ENCODE results near the gene PEG3. TPM values are rescaled to one million over a fixed set of nuclear protein-coding genes. Genes with fewer than 3 reads are reported as not detected.

PEG3 gene
- total RNA-seq, 1 experiment from 2014 or later: 353 TPM

- H3K4me1 ChIP-seq (ENCODE audit: insufficient read depth, low read length, poor library complexity, severe bottlenecking): no peaks in the 10 kb centered on the region
- intact Hi-C loops (cut with micrococcal nuclease; ENCODE audit: unreplicated experiment): no loop called here
- TF ChIP-seq, protein P1, sequence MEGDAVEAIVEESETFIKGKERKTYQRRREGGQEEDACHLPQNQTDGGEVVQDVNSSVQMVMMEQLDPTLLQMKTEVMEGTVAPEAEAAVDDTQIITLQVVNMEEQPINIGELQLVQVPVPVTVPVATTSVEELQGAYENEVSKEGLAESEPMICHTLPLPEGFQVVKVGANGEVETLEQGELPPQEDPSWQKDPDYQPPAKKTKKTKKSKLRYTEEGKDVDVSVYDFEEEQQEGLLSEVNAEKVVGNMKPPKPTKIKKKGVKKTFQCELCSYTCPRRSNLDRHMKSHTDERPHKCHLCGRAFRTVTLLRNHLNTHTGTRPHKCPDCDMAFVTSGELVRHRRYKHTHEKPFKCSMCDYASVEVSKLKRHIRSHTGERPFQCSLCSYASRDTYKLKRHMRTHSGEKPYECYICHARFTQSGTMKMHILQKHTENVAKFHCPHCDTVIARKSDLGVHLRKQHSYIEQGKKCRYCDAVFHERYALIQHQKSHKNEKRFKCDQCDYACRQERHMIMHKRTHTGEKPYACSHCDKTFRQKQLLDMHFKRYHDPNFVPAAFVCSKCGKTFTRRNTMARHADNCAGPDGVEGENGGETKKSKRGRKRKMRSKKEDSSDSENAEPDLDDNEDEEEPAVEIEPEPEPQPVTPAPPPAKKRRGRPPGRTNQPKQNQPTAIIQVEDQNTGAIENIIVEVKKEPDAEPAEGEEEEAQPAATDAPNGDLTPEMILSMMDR (conservative IDR thresholded peaks at IDR 0.05; ENCODE audit: low read depth, low read length): no peak
- no peak for TF ChIP-seq EZH2 (IDR thresholded peaks at IDR 0.05; ENCODE audit: borderline replicate concordance, low read depth, low read length, poor library complexity, severe bottlenecking)
- H3K27ac ChIP-seq (ENCODE audit: low read depth, low read length, poor library complexity, severe bottlenecking): no peak overlapping the region
- H3K36me3 ChIP-seq (ENCODE audit: insufficient read depth, low read length, poor library complexity, severe bottlenecking): no peaks in the 10 kb centered on the region
- POLR2A ChIA-PET (ENCODE audit: low non-redundant PET): no interaction called here
- H3K27me3 ChIP-seq (replicated peaks; ENCODE audit: insufficient read depth, low read depth, low read length, poor library complexity): no peaks in the 10 kb centered on the region
- no peaks in the 10 kb centered on the region for H3K9me3 ChIP-seq (ENCODE audit: low read depth, low read length, poor library complexity, severe bottlenecking)
- no TSS peak for BruUV-seq (replicated peaks)
- CTCF ChIA-PET: no interaction called here
- no peak for DNase-seq (ENCODE audit: low spot score)
- H3K4me3 ChIP-seq (ENCODE audit: low read depth, low read length, poor library complexity, severe bottlenecking): no peak overlapping the region
Measured at GRCh38 chr19:56874530-56874929, 34.0 kb upstream of the PEG3 start.

GRCh38 chr19:56873493-56873892 is 33.0 kb upstream of the PEG3 start:
- CTCF ChIA-PET: no interaction called here
- POLR2A ChIA-PET (ENCODE audit: low non-redundant PET): no interaction called here
- BruUV-seq (replicated peaks): no TSS peak
- H3K4me3 ChIP-seq (ENCODE audit: low read depth, low read length, poor library complexity, severe bottlenecking): no peak overlapping the region
- no peak overlapping the region for H3K27ac ChIP-seq (ENCODE audit: low read depth, low read length, poor library complexity, severe bottlenecking)
- intact Hi-C loops (cut with micrococcal nuclease; ENCODE audit: unreplicated experiment): no loop called here
- no peaks in the 10 kb centered on the region for H3K27me3 ChIP-seq (replicated peaks; ENCODE audit: insufficient read depth, low read depth, low read length, poor library complexity)
- TF ChIP-seq, protein P1 (conservative IDR thresholded peaks at IDR 0.05; ENCODE audit: low read depth, low read length): no peak
- no peak for TF ChIP-seq EZH2 (IDR thresholded peaks at IDR 0.05; ENCODE audit: borderline replicate concordance, low read depth, low read length, poor library complexity, severe bottlenecking)
- H3K36me3 ChIP-seq (ENCODE audit: insufficient read depth, low read length, poor library complexity, severe bottlenecking): no peaks in the 10 kb centered on the region
- DNase-seq (ENCODE audit: low spot score): no peak
- H3K9me3 ChIP-seq (ENCODE audit: low read depth, low read length, poor library complexity, severe bottlenecking): no peaks in the 10 kb centered on the region
- no peaks in the 10 kb centered on the region for H3K4me1 ChIP-seq (ENCODE audit: insufficient read depth, low read length, poor library complexity, severe bottlenecking)

DNA sequence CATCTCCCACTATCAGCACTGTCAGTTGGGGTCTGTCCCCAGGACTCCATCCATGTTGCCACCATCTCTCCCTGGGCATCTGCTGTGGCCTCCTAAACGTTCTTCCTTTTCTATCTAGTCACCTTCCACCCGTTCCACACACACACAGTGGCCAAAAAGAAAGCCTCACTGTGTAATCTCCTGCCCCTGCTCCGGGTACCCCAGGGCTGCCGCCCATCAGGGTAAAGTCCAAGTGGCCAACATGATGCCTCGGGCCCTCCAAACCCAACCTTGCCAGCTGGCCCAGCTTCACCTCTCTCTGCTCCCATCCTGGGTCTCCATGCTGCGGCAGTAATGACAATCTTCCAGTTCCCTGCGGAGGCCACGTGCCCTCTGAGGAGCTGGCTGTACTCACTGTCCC is 29.4 kb upstream of the PEG3 start:
- H3K27ac ChIP-seq (ENCODE audit: low read depth, low read length, poor library complexity, severe bottlenecking): no peak overlapping the region
- ChIA-PET CTCF (no interaction called here), POLR2A (ENCODE audit: low non-redundant PET) (no interaction called here)
- H3K9me3 ChIP-seq (ENCODE audit: low read depth, low read length, poor library complexity, severe bottlenecking): no peaks in the 10 kb centered on the region
- H3K4me3 ChIP-seq (ENCODE audit: low read depth, low read length, poor library complexity, severe bottlenecking): no peak overlapping the region
- intact Hi-C loops (cut with micrococcal nuclease; ENCODE audit: unreplicated experiment): no loop called here
- no peaks in the 10 kb centered on the region for H3K4me1 ChIP-seq (ENCODE audit: insufficient read depth, low read length, poor library complexity, severe bottlenecking)
- TF ChIP-seq, protein P1 (conservative IDR thresholded peaks at IDR 0.05; ENCODE audit: low read depth, low read length): no peak
- no peak for TF ChIP-seq EZH2 (IDR thresholded peaks at IDR 0.05; ENCODE audit: borderline replicate concordance, low read depth, low read length, poor library complexity, severe bottlenecking)
- no peak for DNase-seq (ENCODE audit: low spot score)
- H3K27me3 ChIP-seq (replicated peaks; ENCODE audit: insufficient read depth, low read depth, low read length, poor library complexity): no peaks in the 10 kb centered on the region
- no TSS peak for BruUV-seq (replicated peaks)
- no peaks in the 10 kb centered on the region for H3K36me3 ChIP-seq (ENCODE audit: insufficient read depth, low read length, poor library complexity, severe bottlenecking)

Measured in A673 (cell line).